B cell (primary cell): ENCODE data around the gene PLAC1. TPM values are rescaled to one million over a fixed set of nuclear protein-coding genes. Genes with fewer than 3 reads are reported as not detected.

Experiments used
- ATAC-seq: fragments of 200-7000 bp; cut with Tn5 transposase; one replicate; pipeline ENCODE4 v1.10.0; 2021; ENCODE audit warnings: low read depth, mild to moderate bottlenecking, moderate number of reproducible peaks, moderate library complexity
- CTCF ChIA-PET: fragments of 350-600 bp; sonication (Branson Sonifier 250); formaldehyde crosslinking; loops from one replicate; lab custom pipeline; 2021; ENCODE audit warnings: antibody characterized with exemption, inconsistent platforms; lab: Charles Lee
- POLR2A ChIA-PET: fragments of 350-600 bp; sonication (Branson Sonifier 250); formaldehyde crosslinking; loops from one replicate; lab custom pipeline; 2021; ENCODE audit warnings: antibody characterized with exemption; lab: Charles Lee
- DNase-seq: peaks from one replicate; pipeline ENCODE4 v3.0.0; 2013
- H2AFZ ChIP-seq: 2 replicates; pipeline ENCODE4 v1.6.1; 2012; ENCODE audit warnings: mild to moderate bottlenecking, low read depth, low read length; ENCODE audit not compliant: insufficient read depth, poor library complexity, severe bottlenecking
- H3K27ac ChIP-seq, 2 donors: 1 replicate in 1 of 2; 2 replicates in 1 of 2; pipeline ENCODE4 v1.5.1; 2012 to 2013; ENCODE audit warnings: low read length in 2 of 2, mild to moderate bottlenecking in 2 of 2, moderate library complexity in 1 of 2
- H3K27me3 ChIP-seq, 4 experiments: fragments of 200-600 bp in 1 of 4; sonication (generic) in 1 of 4; replicated peaks in 1 of 4; 1 replicate in 2 of 4; 2 replicates in 2 of 4; pipeline versions ENCODE4 v1.6.1 to v1.7.0; 2013 to 2016; ENCODE audit warnings: low read length in 3 of 4, mild to moderate bottlenecking in 2 of 4, mixed read lengths in 1 of 4, moderate library complexity in 1 of 4; ENCODE audit not compliant: insufficient read depth in 4 of 4, control insufficient read depth in 3 of 4; ENCODE audit errors: control extremely low read depth in 1 of 4
- H3K36me3 ChIP-seq, 2 experiments: replicated peaks in 1 of 2; 1 replicate in 1 of 2; 2 replicates in 1 of 2; pipeline versions ENCODE4 v1.6.1 to v1.7.1; 2013; ENCODE audit warnings: low read length in 1 of 2; ENCODE audit not compliant: insufficient read depth in 2 of 2, control insufficient read depth in 1 of 2; ENCODE audit errors: control extremely low read depth in 1 of 2, extremely low read depth in 1 of 2
- H3K4me1 ChIP-seq, 2 donors: fragments of 200-600 bp in 1 of 2; sonication (generic) in 1 of 2; 1 replicate in 1 of 2; 2 replicates in 1 of 2; pipeline versions ENCODE4 v1.5.1 to v1.6.1; 2013 to 2017; ENCODE audit warnings: low read length in 2 of 2; ENCODE audit not compliant: control insufficient read depth in 2 of 2, insufficient read depth in 2 of 2
- H3K4me2 ChIP-seq: replicated peaks from 2 replicates; pipeline ENCODE3; 2012; ENCODE audit warnings: mild to moderate bottlenecking, low read depth, low read length; ENCODE audit not compliant: poor library complexity, severe bottlenecking
- H3K4me3 ChIP-seq, 5 experiments: fragments of 200-600 bp in 1 of 5; sonication (generic) in 1 of 5; 1 replicate in 3 of 5; 2 replicates in 2 of 5; pipeline versions ENCODE4 v1.5.1 to v1.7.0; 2011 to 2016; ENCODE audit warnings: low read length in 4 of 5, mild to moderate bottlenecking in 4 of 5, low read depth in 2 of 5, control low read depth in 1 of 5, moderate library complexity in 1 of 5; ENCODE audit not compliant: insufficient read depth in 1 of 5; ENCODE audit errors: control extremely low read depth in 1 of 5, extremely low read depth in 1 of 5
- H3K79me2 ChIP-seq: fragments of 200-600 bp; sonication (generic); one replicate; pipeline ENCODE4 v1.6.0; 2016; ENCODE audit warnings: low read length; ENCODE audit not compliant: control insufficient read depth, insufficient read depth
- H3K9ac ChIP-seq: fragments of 200-600 bp; sonication (generic); 2 replicates; pipeline ENCODE4 v1.6.1; 2017; ENCODE audit warnings: mild to moderate bottlenecking, low read length, moderate library complexity
- H3K9me3 ChIP-seq, 3 donors: one replicate each; pipeline versions ENCODE4 v1.6.1 to v1.7.1; 2013; ENCODE audit warnings: low read length in 2 of 3; ENCODE audit not compliant: control insufficient read depth in 2 of 3, insufficient read depth in 1 of 3; ENCODE audit errors: control extremely low read depth in 1 of 3
- H4K20me1 ChIP-seq: 2 replicates; pipeline ENCODE4 v1.6.0; 2012; ENCODE audit warnings: mild to moderate bottlenecking, low read length; ENCODE audit not compliant: insufficient read depth, control insufficient read depth, poor library complexity, severe bottlenecking
- H3K27ac Mint-ChIP-seq: one replicate; pipeline ENCODE4 v1.8.0; 2021; ENCODE audit warnings: mixed read lengths
- H3K27me3 Mint-ChIP-seq: one replicate; pipeline ENCODE4 v1.8.0; 2021; ENCODE audit warnings: mixed read lengths
- H3K4me1 Mint-ChIP-seq: one replicate; pipeline ENCODE4 v1.8.0; 2021; ENCODE audit warnings: mixed read lengths
- H3K4me3 Mint-ChIP-seq: one replicate; pipeline ENCODE4 v1.8.0; 2021; ENCODE audit warnings: mixed read lengths
- H3K9me3 Mint-ChIP-seq: one replicate; pipeline ENCODE4 v1.8.0; 2022; ENCODE audit warnings: mixed read lengths; ENCODE audit not compliant: insufficient read depth
- CTCF ChIP-seq: fragments of 200-600 bp; IDR thresholded peaks from one replicate; pipeline ENCODE4 v1.8.0; 2022; ENCODE audit warnings: antibody characterized with exemption, mild to moderate bottlenecking
- EZH2 ChIP-seq: IDR thresholded peaks from 2 replicates; pipeline ENCODE4 v1.6.1; 2012; ENCODE audit warnings: borderline replicate concordance, low read depth, mild to moderate bottlenecking, moderate library complexity, low read length; ENCODE audit not compliant: insufficient read depth, poor library complexity, severe bottlenecking
- WGBS: methylation state at CpG from one replicate; pipeline ENCODE4 v1.1.5; 2013; ENCODE audit warnings: missing lambda C conversion rate; ENCODE audit not compliant: insufficient coverage; 5-methylcytosine and 5-hydroxymethylcytosine counted together
- intact Hi-C: fragments of 100-400 bp; cut with micrococcal nuclease; formaldehyde crosslinking; loops from one replicate; pipeline ENCODE4 v1.10.0; 2022
- polyA plus RNA-seq: library from polyadenylated mRNA; depleted of rRNA; stranded (reverse); fragments of >200 nt; gene quantifications from 2 replicates; pipeline ENCODE4 v1.2.3, GENCODE V29; 2012
- total RNA-seq, 2 donors: library from RNA; stranded (reverse); fragments of 120-200 nt in 1 of 2; gene quantifications; 1 replicate in 1 of 2; 2 replicates in 1 of 2; pipeline versions ENCODE4 v1.2.3 to v1.2.4, GENCODE V29; 2013 to 2022

The PLAC1 gene
- total and polyA plus RNA-seq, 2 donors (not counting 1 experiment from before 2014, with no cell fraction given), result not detected

GRCh38 chrX:134554291-134554690 is 104.0 kb downstream of the PLAC1 start:
- no peak overlapping the region for H3K27ac Mint-ChIP-seq
- Histone ChIP-seq H3K9ac (no peak overlapping the region), H3K9me3 (peaks cover 0 to 5% (median 0%) of the 10 kb centered on the region in 3 donors), H3K4me1 (peaks cover 12 to 13% of the 10 kb centered on the region in 2 donors), H3K36me3 (no peaks in the 10 kb centered on the region), H3K4me3 (no peak overlapping the region), H4K20me1 (no peaks in the 10 kb centered on the region), H2AFZ (no peak overlapping the region), H3K27ac (no peak overlapping the region), H3K79me2 (no peaks in the 10 kb centered on the region), H3K4me2 (no peak overlapping the region), H3K27me3 (peaks cover 0 to 25% (median 13%) of the 10 kb centered on the region in 4 experiments)
- WGBS, result no CpG with 5 or more reads among the region's 8 CpGs
- H3K4me3 Mint-ChIP-seq, result no peak overlapping the region
- CTCF ChIA-PET, result no interaction called here
- H3K4me1 Mint-ChIP-seq, result peaks cover 11% of the 10 kb centered on the region
- intact Hi-C loops, result no loop called here
- no peak for ATAC-seq
- POLR2A ChIA-PET, result no interaction called here
- H3K27me3 Mint-ChIP-seq, result peaks cover 39% of the 10 kb centered on the region
- TF ChIP-seq CTCF (no peak), EZH2 (no peak)
- DNase-seq, result no peak
- H3K9me3 Mint-ChIP-seq, result no peaks in the 10 kb centered on the region

- no peaks in the 10 kb centered on the region for H3K36me3 ChIP-seq
- CTCF ChIA-PET, result no interaction called here
- ATAC-seq, result no peak
Measured at GRCh38 chrX:134552351-134552750, 105.9 kb downstream of the PLAC1 start.

More at GRCh38 chrX:134552351-134552750, 105.9 kb downstream of the PLAC1 start:
- H3K9me3 ChIP-seq, result peaks cover 0 to 5% (median 0%) of the 10 kb centered on the region in 3 donors
- H4K20me1 ChIP-seq, result no peaks in the 10 kb centered on the region
- no peak overlapping the region for H3K4me3 Mint-ChIP-seq
- H3K27me3 ChIP-seq, result peaks cover 0 to 43% (median 24%) of the 10 kb centered on the region in 4 experiments
- H3K9me3 Mint-ChIP-seq, result no peaks in the 10 kb centered on the region
- peaks cover 24 to 26% of the 10 kb centered on the region in 2 donors for H3K4me1 ChIP-seq
- H3K4me1 Mint-ChIP-seq, result peaks cover 23% of the 10 kb centered on the region
- no peak overlapping the region for H3K27ac Mint-ChIP-seq
- TF ChIP-seq EZH2 (no peak), CTCF (no peak)
- H3K27me3 Mint-ChIP-seq, result peaks cover 53% of the 10 kb centered on the region
- DNase-seq, result no peak
- H3K4me3 ChIP-seq, result no peak overlapping the region
- H3K79me2 ChIP-seq, result no peaks in the 10 kb centered on the region
- no peak overlapping the region for H3K9ac ChIP-seq
- no peak overlapping the region for H3K27ac ChIP-seq
- no peak overlapping the region for H3K4me2 ChIP-seq
- POLR2A ChIA-PET, result no interaction called here
- no peak overlapping the region for H2AFZ ChIP-seq
- intact Hi-C loops, result no loop called here
- no CpG with 5 or more reads among the region's 5 CpGs for whole genome bisulfite sequencing
